LHCN-M2 (cell line): ENCODE measurements around the gene NAMPT. TPM values are rescaled to one million over a fixed set of nuclear protein-coding genes. Genes with fewer than 3 reads are reported as not detected.

ENCODE experiments used
- DNase-seq: peaks from one replicate; pipeline ENCODE4 v3.0.0-alpha.2; 2012; ENCODE audit warnings: low read depth
- total RNA-seq: library from RNA; depleted of rRNA; stranded (reverse); fragments of >200 nt; gene quantifications from 2 replicates; pipeline ENCODE4 v1.2.3, GENCODE V29; 2014

The NAMPT gene
- total RNA-seq, 1 experiment from 2014 or later: 285 TPM

DNA sequence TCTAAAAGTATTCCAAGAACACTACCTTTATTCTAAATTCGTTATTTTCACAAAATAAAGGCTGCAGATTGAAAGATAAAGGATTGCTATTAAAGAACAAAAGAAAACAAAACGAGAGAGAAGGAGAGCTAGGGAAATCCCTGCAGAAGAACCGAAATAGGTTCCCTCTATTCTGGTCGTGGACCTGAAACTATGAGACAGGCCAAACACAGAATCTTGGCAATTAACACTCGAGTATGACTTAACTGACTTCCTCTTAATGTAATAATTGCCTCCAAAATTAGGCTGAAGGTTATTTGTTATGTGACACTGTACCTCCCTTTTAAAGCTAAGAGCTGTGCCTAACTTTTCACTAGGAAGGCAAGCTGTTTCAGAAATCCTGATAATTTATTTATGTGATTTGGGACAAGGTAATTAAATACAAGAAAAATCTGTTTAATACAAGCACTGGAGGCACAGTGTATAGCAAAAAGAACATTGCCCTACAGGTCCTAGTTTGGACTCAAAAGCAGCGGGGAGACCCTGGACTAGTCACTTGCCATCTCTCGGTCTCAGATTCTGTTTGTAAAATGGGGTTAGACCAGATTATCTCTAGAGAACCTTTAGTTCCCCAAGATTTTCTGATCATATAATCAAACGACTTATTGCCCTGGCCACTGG lies 11.6 kb downstream of the NAMPT start:
- no peak for DNase-seq

DNA sequence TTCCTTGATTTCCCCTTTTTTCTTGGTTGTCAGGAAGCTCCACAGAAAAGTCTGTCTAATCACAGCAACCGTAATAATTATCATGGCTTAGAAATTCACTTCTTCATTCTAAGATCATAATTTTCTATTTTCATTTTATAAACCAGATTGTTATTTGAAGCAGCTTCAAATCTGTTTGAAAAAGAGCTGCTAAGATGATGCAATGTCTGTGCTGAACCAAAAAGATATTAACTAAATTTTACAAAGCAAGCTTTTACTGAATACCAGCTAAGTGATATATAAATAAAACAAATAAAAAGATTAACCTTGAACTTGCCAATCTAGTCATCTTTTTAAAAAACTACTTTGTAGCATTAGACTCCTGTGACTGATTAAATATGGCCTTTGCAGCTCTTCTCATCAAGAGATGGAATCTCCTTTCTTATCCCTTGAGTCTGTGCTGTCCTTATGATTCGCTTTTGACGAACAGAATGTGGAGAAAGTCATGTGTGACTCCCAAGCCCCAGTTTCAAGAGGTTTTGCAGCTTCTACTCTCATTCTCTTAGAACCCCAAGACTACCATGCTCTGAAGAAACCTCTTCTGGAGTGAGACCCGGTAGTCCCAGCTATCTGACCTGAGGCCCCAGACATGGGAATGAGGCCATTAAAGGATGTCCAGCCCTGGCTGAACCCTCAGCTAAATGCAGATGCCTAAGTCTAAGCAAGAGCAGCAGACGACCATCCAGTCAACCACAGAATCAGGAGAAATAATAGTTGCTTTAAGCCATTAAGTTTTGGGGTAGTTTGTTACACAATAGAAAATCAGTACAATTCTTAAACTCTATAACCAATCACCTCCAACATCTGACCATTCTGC lies 14.4 kb downstream of the NAMPT start:
- no peak for DNase-seq

DNA sequence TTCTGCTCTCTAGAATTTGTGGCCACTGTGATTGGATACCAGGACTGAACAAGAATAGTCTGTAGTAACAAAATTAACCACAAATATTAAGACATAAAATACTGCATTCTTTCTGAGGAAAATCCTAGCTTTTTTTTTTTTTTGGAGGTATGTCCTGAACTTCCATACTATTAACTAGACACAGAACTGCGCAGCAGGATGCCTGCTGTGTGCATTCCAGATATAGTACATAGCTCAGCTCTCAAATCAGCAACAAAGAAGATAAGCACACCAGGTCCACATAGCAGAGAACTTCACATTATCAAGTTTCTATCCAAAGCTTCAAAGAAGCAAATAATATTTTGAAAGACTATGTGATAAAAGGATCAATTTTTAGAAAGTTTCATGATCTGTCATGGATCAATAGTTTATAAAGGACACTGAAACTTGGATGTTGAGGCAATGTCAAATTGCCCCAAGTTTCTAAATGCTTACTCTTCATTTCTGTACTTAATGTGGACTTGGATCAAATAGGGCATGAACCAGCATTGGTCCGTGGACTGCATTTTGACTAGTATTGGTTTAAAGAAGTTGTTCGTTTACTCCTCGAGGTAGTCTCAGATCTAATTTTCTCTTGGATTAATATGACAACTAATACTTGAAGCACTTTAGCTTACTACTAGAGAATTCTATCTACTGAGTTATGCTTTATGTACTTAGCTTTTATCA lies 15.4 kb downstream of the NAMPT start:
- no peak for DNase-seq

DNA sequence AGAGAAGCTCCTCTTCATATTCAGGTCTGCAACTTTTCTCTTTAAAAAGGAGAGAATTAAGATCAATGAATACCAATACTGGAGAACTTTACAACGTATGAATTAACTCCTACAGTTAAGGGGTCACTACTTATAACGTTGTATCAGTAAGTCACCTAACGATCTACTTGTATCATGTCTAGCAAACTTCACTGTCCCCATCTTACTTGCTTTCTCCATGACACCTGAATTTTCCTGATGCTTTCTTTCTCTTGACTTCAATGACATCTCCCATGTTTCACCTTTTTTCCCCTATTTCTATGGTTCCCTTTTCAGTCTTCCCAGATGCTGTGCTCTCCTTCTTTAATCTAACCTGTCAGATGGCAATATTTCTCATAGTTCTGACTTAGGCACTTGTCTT lies 19.6 kb downstream of the NAMPT start:
- no peak for DNase-seq

DNA sequence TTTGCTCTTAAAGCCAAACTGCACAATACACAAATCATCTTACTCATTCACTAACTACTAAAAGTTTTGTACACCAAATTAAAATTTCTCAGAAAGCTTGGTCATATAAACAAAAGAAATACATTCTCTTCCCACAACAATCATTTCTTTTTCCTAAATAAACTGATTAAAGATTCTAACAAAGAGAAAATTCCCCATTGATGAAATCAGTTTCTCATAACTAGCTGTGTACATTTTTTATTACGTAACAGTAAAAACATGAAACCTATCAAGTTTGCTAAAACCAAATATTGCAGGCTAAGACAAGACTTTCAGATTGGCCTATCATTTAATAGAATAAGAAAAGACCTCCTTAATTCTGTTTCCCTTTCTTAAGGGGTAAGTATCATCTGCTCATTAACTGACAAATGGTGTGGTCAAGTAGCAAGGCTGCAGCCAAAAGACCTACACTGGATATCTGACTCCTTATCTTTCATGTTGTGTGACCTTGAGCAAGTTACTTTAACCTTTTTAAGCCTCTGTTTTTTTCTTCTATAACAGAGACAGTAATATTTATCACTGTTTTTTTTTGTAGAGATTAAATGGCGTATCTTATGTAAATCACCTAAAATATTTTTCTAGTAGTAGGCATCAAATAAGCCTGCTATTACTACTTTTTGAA lies 22.4 kb downstream of the NAMPT start:
- no peak for DNase-seq

DNA sequence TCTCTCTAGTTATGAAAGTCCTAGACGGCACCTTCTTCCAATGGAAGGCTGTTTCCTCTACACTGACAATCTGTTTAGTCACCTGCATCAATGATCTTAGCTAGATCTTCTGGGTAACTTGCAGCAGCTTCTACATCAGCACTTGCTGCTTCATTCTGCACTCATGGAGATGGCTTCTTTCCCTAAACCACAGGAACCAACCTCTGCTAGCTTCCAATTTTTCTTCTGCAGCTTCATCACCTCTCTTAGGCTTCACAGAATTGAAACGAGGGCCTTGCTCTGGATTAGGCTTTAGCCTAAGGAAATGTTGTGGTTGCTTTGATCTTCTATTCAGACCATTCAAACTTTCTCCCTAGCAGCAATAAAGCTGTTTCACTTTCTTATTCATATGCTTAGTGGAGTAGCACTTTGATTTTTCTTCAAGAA lies 24.6 kb downstream of the NAMPT start:
- no peak for DNase-seq

DNA sequence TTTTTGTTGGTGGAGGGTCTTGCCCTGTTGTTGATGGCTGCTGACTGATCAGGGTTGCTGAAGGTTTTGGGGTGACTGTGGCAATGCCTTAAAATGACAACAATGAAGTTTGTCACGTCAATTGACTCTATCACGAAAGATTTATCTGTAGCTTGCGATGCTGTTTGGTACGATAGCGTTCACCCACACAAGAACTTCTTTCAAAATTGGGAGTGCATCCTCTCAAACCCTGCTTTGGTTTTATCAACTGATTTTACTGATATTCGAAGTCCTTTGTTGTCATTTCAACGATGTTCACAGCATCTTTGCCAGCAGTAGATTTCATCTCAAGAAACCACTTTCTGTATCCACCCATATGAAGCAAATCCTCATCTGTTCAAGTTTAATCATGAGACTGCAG lies 26.0 kb downstream of the NAMPT start:
- no peak for DNase-seq

DNA sequence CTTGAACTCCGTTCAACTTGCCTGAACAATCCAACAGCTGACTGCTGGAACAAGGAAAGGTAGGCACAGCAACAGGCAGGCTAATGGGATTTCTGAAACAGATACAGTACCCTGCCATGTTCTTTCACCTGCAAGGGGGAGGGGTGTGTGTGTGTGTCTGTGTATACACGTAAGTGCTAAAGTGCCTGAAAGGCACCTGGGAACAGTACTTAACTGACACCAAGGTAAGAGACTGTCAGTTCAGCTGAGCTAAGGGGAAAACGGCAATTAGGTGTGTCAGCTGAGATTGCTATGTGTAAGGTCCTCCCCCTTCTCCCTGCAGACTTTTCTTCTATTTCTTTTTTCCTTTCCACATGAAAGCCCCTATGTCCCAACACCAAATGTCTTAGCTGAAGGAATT lies 27.0 kb downstream of the NAMPT start:
- DNase-seq: no peak

DNA sequence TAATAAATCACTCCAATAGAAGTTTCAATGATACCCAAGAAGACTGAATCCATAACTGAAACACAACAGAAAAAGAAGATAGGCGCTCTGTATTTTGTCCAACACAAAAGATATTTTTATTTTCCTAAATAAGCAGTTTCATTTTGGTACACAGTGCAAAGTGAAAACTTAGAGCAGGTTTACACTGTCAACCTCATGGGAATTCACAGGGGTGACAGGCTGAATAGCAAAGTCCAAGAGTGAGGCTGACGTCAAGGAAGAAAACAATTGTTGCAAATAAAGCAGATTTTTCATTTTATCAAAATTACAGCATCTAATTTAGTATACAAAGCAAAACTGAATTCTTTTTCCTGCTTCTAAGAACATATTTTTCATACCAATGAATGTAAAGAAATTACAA lies 28.6 kb downstream of the NAMPT start:
- DNase-seq: no peak

DNA sequence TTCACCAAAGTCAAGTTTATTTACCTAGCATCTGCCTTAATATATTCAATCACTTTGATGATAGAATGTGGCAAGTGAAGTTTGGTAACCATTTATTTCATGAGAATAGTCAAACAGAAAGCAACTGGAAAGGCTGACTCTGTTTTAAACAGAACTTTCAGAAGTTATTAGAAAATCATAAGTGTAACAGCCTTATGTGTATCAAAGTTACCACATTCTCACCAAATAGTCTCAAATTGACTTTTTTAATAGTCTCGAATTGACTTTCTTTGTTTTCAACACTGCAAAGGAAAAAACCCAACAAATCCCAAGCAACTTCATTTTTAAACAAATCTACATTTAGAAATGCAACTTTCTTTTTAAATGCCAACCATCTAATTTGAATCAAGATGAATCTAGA lies 29.5 kb downstream of the NAMPT start:
- DNase-seq: no peak

DNA sequence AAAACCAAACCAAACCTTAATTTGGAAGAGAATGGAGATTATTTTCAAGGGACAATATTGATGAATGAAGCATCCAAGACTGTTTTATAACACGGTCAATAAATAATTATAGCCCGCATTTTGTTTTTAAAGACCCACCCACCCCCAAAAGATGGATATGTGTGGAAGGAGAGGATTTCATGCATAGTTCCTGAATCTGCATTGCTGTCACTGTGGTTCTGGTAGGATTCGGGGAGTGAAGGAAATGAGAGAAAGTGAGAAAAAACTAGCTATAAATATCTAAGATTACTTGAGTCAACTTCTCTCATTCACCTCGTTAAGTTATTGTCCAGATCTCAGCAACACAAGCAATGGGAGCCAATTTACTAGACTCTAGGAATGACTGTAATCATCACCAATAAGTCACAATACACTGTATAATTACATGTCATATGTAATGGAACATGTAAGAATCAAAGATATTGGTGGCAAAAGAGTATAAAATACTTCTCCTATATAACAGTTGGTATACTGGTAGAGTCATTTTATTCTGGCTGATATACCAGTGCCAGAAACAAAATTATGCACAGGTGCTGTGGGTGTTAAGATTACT lies 30.2 kb downstream of the NAMPT start:
- DNase-seq: no peak

DNA sequence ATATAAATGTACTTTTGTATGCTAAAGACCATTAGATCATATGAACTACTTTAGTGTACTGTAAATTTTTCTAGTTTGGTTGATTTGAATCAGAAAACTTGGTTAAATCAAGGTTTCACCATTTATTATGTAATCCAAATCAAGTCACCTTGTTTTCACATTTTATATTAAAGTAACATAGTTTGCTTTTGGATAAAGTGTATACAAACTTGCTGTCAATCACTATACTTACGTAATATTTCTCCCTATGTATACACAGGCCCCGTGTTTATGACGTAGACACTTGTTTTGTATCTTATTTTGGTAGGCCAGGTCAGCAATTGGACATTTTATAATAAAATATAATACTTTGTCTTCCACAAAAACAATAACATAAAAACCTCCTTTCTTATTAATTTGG lies 32.2 kb downstream of the NAMPT start:
- no peak for DNase-seq

DNA sequence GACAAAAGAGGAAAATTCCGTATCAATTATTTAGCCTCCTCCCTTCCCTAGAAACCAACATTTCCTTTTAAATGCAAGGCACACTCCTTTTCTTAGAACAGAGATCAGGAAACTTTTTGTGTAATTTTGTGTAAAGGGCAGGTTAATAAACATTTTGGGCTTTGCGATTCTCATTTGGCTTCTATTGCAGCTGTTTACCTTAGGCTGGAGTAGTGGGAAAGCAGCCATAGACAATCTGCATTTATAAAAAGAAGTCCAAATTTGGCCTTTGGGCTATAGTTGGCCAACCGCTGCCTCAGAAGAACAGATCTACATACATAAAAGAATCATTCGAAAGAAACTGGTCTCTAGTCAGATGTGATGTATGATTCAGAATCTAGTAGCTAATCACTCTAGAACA lies 35.3 kb downstream of the NAMPT start:
- no peak for DNase-seq

DNA sequence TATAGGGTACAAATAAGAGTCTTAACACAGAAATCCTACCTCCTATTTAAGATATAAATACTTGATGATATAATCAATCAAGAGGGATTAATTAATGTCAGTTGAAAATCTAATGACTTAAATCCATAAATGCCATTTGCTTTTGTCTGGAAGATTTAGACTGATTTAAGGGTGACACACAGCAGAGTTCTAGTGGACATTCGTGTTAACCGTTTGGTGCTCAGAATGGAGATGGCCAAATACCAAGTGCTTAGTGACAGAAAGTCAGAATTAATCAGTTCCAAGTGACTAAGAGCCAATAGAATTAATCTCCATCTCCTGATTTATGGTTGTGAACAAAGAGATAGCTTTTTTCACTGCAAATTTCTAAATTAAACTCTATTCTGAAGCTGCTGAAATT lies 36.2 kb downstream of the NAMPT start:
- DNase-seq: no peak

DNA sequence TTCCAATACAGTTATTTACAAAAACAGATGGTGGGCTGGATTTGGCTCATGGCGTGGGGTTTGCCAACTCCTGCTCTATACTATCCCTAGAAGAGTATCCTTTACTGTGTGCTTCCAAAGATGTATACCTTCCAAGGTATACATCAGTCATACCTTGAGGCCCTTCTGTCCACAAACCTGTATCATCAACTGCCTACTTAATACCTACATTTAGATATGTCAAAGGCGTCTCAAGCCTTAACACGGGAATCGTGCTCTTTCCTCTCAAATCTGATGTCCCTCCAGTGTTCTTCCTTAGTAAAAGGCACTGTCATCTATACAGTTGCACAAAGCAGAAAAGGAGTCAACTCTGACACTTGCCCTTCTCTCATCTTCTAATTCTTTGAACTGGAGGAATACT lies 36.9 kb downstream of the NAMPT start:
- DNase-seq: no peak

DNA sequence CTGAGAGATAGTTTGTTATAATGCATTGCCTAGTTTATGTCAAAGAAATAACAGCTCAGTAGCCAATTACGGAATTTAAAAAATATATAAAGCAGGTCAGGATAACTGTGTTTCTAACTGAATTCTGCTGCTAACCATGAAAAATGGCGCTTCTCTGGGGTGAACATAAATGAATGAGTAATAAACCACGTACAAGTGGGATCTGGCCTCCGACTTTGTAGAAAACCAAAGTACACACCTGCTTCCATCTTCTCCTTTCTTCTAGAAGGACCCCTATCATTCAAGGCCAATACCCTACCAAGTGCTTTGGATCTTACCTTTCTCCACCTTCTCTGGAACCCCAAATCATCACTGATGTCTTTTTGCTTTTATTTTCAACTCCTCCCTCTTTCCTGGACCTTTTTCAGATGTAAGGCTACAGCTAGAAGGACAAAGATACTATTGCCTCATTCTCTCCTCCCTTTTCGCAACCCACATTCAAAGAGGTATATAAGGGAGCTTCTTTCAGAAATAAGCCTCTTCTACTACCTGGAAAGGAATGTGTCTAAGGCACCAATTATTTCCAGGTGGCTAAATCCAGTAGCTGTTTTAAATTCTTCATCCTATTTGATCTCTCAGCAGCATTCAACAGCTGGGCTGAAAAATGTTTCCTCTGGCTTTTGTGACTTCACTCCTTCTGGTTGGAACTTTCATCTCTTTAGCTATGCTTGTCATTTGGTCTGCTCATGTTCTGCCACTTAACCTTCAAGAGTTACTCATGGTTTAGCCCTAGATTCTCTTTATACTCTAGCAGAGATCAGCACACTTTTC lies 37.7 kb downstream of the NAMPT start:
- DNase-seq: no peak

DNA sequence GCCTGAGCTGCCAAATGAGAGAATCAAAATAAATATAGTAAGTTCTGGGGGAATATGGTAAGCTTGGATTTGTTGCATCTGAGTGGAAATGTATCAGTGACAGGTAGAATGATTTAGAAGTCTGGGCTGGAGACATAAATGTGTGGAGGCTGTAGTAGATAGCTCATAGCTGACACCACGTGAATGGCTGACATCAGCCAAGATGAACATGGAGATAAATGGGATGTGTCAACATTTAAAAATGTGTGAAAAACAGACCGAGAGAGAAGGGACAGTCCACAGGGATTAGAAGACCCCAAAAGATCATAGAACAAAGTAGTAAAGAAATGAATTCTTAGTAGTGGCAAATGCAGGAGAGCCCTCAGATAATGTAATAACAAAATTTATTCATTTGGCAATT lies 40.9 kb downstream of the NAMPT start:
- DNase-seq: no peak

DNA sequence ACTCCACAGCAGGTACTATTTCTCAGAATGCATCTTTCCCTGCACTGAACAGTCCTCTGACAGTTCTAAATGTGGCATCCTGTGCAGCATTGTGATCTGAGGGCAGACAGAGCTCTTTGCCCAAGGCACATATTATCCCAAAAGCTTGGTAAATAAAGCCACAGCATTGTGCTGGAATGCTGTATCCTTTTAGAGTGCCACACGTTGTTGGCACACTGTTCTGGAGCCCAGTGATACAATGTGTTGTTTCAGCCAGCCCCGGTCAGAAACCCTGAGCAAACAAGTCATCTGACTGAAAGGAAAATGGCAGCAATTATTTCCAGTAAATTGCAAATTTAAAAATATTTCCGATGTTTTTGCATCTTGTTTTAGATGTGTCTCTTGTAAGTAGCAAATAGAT lies 45.4 kb downstream of the NAMPT start:
- DNase-seq: no peak

DNA sequence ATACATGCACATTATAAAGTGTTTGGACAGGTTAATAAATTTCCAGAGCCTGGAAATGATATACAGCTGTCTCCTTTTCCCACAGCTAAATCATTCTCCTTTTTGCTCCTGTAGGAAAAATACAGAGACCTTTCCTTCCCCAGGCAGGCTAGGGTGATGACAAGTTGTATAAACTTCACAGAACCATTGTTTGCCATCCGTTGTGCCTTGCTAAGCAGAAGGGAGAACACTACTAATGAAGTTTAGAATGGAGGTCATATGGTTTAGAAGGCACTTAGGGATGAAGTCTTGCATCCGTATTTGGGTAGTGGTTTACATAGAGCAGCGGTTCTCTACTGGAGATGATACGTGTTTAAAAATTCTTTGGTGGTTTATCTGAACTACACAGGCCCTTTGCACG lies 46.0 kb downstream of the NAMPT start:
- DNase-seq: no peak

DNA sequence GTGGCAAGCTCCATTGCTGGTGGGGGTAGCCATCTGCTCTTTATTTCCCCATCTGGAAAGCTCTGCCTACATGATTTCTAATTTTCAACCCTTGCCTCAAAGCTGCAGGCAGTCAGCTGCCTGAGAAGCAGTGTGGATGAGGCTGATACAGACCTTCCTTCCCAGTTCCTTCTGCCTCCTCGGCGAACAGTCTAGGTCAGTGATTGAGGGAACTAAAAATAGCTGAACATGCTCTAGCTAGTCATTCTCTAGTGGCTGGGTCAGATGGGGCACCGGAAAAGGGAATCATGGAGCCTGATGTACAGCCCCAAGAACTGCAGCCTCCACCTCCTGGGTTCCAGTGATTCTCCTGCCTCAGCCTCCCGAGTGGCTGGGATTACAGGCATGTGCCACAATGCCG lies 48.7 kb downstream of the NAMPT start:
- no peak for DNase-seq

DNA sequence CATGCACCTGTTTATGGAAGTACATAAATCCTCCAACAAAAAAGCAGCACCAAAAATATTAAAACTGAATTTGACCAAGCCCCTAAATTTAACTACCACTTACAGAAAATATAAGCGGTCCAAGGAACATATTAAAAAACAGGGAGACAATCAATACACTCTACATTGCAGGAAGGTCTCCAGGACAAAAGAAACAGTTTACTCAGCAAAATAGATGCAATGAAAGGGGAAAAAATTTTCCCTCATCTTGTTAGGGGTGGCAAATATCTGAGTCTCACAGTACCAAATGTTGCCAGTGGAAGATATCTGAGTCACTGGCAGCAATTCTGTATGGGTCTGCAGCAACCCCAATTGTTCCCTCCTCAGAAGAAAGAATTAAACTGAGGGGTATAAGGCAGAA lies 50.4 kb downstream of the NAMPT start:
- no peak for DNase-seq
